Ammon's horn (tissue), 1 donor: Measurements from ENCODE around the gene STK33.
A peak's percentile ranks its signal among the peaks of the same experiment; 100 is the strongest.

ENCODE experiments used
- DNase-seq: peaks from one replicate; pipeline ENCODE4 v3.0.0-alpha.2; 2016; ENCODE audit warnings: low spot score

The STK33 gene

DNA sequence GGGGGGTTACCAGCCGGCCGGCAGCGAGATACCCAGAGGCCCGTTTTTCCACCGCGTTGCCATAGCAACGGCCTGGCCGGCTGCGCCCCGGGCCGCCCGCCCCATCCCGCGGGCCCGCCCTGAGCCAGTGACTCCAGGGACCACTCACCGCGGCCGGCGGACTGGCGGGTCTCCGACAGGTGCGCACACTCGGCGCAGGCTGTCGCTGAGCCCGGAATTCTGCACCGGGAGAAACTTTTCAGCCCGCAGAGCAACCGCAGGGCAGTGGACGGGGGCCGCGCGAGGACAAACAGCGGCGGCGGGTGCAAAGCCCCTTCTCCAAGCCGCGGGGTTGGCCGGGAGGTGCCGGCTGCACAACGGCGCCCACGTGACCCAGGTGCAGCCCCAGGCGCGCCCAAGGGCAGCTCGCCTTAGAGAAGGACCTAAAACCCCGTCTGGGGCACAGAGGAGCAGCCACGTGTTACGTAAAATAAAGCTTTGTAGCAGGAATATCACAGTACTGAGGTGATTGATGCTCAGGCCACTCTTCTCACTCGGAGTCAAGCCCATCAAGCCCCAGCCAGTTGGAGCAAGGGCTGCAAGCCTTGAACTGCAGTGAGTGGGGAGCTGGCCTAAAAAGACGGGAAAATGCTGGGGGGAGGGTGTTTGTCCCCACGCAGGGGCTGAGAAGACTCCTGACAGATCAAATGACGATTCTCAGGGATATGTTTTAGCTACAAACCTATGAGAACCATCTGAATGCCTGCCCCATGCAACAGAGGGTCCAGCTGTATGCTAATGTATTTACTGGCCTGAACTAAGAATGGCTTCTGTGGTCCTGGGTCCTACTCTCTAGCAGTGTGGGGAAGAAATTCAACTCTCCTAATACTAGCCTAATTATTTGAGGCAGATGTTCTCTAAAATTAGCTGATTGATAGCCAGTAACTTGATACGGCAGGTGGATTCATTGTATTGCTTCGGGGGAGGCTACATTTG, at the start of gene STK33:
Gene STK33, minus strand, starts transcription at position 294 of the 975 bp plus-strand sequence. CDS start 119,323 bp downstream, outside the sequence.
- DNase-seq: peak; percentile 30

DNA sequence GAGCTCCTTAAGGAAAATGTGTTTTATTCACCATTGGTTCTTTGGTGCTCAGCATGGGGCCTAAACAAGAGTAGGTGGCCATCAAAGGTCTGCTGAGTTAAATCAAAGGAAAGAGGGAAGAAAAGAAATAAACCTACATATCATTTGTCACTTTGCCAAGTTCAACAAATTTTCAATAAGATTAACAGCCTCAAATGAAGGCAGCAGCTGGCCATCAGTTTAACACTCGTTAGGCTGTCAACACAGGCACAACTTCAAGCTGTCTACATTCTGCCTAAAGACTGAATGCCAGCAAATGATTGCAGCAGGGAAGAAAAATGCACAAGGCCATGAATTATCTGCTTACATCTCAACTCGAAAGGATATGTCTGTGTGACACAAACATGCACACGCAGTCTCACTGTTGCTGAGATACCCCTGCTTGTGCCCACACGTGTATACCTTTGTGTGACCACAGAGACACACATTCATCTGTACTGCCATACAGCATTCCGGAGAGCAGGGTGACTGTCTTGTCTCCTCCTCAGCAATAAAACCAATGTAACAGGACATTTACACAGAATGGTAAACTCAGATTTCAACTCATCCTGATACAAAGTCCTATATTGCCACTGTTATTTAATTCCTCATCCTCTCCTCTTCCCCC, 48.3 kb upstream of the STK33 start:
- peak; percentile 21 for DNase-seq

DNA sequence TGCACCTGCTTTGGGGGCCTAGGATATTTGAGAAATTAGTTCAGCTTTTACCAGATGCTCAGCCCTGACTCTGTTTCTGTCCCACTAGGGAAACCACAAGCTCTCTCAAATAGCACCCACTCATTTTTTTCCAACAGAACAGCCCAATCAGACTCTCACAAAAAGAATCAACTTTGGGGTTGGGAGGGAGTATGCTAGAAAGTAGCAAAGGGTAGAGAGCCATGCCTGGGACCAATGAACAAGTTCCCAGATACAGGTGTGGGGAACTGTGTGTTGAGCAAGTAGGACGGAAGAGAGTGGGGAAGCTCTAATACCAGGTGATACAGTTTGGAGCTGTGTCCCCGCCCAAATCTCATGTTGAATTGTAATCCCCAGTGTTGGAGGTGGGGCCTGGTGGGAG, 47.3 kb upstream of the STK33 start:
- no peak for DNase-seq

DNA sequence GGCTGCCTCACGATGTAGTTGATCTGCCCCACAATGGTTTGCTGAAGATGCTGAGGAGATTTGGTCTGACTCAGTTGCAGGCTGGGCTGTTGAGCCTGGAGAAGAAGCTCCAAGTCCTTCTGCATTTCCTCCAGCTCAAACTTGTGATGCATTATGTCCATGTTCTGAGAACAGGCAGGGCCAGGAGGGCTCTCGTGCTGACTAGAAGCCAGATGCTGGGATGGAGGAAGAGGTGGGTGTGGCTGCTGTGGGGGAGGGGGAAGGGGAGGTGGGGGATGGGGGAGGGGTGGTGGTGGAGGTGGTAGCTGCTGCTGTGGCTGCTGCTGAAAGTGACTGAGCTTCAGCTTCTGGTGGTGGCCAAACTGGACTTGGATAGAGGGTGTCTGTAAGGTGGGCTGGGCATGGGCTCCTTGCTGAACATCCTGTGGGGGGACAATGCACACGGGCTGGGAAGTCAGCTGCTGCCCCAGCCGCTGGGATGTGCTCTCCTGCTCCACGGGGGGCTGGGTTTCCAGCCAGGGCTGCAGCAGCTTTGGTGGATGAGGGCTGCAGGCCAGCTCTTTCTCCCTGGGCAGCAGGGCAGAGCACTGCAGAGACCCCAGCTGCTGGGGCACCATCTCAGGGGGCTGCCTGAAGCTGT, 46.4 kb upstream of the STK33 start:
- DNase-seq: no peak

DNA sequence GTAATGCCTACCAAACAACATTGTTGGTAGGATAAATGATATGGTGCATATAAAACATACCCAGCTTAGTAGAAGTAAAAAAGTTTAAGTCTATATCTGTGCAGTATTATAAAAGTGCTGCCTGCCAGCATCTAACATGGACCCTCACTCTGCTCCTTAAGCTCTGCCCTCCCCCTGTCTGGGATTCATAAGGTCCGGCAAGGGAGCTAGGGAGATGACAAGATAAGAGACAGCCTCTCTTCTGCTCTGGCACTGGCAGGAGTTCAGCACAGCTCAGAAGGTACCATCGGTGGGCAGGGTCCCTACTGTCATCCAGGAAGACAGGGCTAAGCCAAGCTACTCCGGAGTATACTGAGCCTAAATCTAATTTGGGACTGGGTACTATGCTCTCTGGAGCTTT, 45.6 kb upstream of the STK33 start:
- no peak for DNase-seq

DNA sequence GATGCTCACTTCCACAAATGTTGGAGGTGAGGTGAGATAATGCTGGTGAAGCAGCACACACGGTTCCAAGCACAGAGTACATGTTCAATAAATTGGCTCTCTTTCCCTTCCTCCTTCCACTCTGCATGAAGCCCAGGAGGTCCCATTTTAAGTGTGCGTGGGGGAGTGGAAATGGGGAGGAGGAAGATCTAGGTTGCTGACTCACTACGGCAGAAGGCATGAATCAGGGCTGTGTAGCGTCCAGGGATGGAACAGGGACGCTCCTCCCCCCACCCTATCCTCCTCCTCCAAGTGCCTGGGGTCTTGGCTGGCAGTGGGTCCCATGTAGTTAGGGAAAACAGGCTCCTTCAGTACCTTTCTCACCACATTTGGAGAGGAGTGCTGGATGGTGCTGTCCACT, 44.3 kb upstream of the STK33 start:
- no peak for DNase-seq

DNA sequence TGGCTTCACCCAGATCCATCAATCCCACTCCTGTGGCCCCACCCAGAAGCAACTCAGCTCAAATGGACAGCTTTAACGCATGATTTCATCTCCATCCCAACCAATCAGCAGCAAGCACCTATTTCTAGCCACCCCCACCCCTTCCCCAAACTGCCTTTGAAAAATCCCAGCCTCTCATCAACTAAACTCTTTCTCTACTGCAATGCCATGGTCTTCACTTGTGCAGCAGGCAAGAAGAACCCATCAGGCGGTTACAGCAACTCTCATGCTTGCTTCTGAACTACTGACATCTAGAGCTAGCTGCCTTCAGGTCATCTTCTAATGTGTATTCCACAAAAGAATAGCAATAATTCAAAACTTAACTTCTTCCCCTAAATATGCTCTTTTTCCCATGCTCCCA, 42.1 kb upstream of the STK33 start:
- DNase-seq: no peak

DNA sequence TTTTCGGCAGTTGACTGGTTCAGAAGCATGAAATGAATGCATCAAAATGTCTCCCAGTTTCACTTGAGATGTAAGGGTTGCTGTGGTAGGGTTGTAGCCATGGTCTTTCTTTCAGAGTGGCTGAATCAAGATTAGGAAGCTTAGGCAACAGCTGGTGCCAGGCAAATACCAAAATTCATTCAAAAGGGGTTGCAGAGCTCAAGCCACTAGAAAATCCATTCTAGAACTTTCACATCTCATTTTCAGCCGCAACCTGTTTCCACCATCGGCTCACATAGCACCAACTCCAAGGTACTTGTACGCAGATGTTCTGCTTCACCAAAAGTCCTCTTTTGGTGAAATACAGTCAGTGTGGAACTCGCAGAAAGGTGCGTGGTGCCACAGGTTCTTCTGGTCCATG, 40.5 kb upstream of the STK33 start:
- no peak for DNase-seq

DNA sequence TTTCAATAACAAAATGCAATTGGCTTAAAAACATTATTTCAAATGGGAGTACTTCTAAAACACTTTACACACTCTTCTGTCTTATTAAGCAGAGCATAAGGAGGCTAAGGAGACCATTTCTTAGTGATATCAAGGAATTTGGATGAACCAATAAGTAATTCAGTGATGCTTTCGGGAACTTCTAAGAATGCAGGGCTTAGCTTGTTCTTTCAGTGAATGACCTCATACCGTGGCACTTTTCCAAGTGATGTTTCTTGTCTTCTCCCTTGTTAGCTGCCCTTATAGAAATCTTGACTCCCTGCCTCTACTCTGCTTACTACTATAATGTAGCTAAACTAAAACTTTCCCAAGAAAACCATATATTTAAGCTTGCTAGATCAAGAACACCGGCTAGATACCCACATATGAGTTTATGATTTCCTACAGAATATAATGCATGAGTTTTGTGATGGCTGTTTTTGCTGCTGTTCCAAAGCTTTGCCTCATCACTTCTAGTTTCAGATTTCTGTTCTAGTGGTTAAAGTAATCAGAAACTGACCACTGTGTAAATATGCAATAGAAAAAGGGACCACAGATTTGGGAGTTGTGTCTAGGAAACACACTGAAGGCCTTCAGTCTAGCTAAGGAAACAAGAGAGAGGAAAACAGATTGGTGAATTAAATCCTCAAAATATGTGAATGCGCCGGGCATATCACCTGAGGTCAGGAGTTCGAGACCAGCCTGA, 37.5 kb upstream of the STK33 start:
- DNase-seq: no peak

DNA sequence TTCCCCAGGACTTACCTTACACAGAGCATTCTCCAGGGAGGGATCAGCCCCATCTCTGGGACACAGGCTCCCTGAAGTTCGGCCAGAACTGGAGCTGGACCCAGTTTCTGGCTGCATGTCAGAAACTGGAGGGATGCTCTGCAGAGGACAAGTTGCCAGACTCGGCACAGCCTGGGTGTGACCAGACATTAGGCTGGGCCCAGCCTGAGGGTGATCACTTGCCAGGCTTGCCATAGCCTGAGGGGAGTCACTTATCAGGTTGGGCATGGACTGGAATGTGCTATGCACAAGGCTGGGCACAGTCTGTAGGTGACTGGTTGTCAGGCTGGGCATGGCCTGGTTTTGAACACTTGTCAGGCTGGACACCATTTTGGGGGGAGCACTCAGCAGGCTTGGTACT, 30.7 kb upstream of the STK33 start:
- no peak for DNase-seq

DNA sequence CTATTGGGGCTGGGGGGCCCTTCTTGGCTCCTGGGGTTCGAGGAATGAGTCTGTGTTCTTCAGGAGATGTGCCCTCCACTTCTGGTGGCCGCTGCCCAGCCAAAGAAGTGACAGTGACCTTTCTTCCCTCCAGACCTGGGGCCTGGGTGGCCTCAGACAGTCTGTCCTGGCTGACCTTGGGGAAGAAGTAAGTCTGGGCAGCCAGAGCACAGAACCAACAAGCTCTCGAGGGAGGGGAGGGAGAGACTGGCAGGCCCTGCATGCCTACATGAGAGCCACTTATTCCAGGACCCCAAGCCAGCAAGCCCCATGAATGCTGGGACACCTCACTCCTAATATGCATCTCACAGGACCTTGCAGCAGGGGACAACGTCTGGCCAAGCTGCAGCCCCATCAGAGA, 27.1 kb upstream of the STK33 start:
- no peak for DNase-seq

DNA sequence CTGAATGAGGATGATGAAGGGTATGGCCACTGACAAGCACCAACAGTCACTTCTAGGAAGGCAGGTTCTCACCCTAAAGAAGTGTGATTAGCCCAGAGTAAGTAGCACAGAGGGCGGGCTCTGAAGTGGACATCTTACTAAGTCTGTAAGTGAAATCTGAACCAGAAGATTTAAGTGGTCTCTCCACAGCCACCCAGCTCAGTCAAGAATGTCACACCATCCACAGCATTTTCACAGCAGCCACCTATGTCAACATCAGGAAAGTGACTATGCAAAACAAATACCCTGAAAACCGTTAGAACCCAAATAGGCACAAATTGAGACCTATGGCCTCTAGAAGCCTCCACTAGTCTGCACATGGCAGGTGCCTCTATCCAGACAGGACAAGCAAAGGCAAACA, 23.0 kb upstream of the STK33 start:
- no peak for DNase-seq

DNA sequence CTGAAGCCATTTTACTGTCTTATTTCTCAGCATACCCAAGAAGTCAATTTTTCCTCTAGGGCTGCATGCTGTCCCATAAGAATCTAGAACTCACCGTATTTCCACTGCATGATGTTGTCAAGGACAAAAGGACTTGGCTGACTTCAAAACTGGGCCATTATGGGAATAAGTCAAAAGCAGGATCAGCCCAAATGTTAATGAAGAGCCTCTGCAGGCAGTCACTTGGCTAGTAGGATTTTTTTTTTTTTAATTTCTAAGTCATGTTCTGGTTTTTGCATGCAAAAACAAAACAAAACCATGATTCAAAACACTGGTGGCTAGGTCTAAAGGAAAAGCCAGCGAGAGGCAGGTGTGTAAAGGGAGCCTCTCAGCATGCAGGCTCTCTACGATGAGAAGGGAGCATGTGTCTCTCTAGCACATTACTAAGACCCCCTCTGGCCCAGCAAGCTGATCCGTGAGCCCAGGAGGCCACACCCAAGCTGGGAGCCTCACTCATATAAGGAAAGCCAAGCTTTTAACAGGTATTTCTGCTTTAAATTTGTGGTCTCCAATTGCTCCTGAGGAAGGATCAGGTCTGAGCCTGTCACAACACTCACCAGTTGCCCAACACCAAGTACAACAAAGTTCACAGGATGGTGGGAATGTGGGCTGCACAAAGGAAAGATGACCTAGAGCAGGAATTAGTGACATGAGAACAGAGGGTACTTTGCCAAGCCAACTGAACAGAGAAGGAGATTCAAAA, 21.4 kb upstream of the STK33 start:
- no peak for DNase-seq

DNA sequence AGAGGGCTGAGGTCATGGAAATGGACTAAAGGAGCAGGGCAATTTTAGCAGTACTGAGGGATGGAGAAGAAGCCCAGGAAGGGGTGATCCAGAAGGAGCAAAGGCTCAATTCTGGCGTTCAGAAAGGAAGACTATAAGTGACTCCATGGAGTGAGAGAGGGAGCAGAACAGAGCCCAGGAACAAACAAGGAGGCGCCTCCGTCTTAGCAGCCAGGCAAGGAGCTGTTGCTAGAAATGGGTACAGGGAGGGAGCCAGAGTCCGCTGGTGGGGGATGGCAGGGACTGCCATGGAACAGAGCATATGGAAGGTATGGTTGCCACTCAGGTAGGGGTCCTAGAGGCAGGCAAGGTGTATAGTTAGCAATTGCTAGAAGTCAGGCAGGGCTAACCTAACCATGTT, 20.5 kb upstream of the STK33 start:
- DNase-seq: no peak

DNA sequence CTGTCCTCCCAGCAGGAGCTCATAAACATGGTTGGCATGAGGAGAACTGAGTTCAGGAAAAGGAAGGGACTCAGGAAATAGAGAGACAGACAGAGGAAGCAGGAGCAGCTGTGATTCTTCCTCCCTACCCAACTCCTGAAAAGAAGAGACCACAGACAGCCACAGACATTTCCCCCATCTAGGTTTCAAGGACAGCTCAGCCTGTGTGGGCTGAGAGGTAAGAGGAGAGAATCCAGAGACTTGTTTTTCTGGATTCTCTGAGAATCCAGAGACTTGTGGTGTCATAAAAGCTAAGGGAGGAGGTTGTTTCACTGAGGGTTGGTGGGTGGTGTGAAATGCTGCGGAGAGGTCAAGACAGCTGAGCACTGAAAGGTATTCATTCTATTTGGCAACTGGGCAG, 19.0 kb upstream of the STK33 start:
- DNase-seq: no peak

DNA sequence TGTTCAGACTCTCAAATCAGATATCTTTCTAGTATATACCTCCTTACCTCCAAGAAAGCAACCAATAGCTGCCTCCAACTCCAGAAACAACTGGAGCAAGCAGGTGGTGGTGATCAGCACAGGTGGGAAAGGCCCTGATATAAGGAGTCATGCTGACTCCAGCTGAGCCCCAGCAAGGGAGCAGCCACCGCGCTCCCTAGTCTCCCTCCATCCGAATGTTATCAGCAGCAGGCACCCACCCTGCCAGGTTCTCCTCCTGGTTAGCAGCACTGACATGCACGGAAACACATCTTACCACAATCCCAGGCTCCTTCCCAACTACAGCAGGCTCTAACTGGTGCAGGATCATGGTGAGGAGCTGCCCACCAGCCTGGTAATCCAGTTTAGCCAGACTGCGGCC, 18.5 kb upstream of the STK33 start:
- DNase-seq: no peak

DNA sequence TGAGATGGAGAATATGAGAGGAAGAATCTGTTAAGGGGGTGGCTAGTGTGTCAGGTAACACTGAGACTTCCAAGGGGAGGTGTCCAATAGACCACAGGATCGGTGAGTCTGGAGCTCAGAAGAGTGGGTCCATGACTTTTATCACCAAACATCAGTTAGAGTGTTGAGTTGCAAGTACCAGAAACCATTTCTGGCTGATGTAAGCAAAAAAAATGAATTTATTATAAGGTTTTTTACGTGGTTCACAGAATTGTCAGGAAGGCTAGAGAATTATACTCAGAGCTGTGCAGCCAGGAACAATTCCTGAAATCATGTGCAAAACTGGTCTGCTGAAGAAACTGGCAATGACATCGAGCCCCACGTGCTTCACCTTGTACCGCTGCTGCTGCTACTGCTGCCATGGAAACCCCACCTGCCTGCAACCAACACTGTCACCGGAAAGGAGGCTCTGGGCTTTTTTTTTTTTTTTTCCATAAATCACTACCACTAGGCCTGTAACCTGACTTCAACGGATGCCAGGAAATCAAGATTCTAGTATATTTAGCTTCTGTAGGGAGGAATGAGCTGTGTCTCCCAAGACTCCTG, 16.6 kb upstream of the STK33 start:
- no peak for DNase-seq

DNA sequence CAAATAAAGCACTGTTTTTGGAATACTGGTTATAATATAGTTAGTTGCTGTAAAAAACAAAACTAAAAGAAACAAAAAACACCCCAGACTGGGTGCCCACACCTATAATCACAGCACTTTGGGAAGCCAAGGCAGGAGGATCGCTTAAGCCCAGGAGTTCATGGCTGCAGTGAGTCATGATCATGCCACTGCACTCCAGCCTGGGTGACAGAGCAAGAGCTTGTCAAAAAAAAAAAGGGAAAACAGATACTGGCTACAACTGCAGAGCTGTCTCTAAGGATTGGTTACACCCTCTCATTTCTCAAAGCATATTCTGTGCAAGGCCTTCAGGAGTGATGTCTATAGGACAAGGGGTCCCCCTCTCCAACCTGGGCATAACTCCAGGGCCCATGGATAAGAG, 14.6 kb upstream of the STK33 start:
- DNase-seq: no peak

DNA sequence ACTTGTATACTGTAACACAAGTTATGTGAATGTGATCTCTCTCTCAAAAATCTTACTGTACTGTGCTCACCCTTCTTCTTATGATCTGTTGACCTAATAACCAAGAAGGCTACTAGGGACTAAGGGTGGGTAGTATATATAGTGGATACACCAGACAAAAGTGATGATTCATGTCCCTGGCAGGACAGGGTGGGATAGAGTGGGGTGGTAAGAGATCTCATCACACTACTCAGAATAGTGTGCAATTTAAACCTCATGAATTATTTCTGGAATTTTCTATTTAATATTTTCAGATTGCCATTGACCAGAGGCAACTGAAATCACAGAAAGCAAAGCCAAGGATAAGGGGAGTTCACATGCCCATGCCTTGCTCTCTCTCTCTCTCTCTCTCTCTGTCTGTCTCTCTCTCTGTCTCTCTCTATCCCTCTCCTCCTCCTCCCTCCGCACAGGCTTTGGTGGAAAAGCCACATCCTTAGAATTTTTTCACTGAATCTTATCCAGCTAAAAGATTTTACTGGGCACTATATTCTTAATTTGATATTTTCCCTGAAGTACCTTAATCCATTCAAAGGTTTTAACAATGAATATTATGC, 12.0 kb upstream of the STK33 start:
- no peak for DNase-seq

DNA sequence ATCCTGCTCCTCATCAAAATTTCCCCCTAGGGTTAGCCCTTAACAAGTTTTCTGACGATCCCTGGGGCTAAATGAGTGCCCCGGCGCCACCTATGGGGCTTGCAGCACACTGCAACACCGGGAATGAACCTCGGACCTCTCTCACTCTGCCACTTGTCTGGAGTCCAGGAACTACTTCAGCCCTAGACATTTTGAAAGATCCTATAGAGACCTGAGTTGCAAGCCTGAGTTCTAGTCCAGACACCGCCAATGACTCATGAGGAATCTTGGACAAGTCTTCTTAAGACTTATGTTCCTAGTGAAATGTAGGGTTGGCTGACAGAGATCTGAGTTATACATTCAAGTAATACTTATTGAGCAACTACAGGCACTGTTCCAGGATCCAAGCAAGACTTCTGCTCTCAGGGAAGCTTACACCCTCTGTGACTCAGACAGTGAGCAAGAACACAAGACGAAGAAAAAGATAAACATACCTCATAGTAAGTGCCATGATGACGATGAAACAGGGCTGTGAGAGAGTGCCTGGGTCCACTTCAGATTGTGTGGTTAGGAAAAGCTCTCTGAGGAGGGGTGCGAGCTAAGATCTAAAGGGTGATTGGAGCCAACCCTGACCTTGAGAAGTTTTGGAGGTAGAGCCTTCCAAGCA, 10.2 kb upstream of the STK33 start:
- peak; percentile 9 for DNase-seq
